ENCODE measurements around the gene VOPP1. TPM values are rescaled to one million over a fixed set of nuclear protein-coding genes. Genes with fewer than 3 reads are reported as not detected.
"Not testable (repeated sequence)": the region's sequence is repeated elsewhere in the genome, so short reads cannot be mapped to it uniquely, and the experiment has no call there.

The VOPP1 gene
- polyA plus RNA-seq, 3 donors from 2014 or later: 54.0 to 119 (median 57.9) TPM

DNA sequence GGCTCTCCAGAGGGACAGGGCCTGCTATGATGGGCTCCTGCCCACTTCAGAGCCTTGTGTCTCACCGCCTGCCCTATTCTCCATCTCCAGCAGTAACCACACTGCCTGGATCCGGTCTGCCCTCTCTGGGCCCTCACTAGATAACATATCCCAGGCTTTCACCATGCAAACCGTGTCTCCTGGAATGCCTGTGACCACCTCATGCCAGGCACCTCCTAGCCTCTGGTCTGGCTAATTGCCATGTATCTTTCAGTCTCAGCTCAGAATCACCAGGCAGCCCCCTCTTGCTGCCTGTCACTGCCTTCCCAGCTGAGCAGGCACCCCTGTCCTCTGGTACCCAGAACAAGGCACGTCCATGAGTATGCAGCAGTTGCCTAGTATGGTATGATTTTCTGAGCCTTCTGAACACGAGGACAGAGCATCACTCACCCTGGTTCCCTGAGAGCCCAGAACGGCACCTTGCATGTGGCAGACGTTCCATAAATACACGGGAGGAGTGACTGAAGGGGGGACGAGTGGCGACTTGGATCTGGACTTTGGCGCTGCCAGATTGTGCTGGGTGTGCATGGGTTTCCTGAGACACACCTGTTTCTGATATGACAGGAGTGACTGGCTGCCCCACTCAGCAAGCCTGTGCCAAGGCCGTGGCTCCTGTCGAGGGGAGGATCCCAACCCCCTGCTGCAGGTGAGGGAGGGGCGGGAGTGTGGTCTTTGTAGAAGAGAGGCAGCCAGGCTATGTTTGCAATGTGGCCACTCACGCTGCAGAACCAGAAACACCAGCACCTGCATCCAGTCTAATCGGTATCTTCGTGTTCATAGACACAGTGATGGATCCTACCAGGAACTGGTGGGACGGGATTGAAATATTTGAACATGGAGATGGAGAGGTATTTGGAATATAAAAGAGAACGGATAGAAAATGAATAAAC is 95.2 kb downstream of the VOPP1 start:
- H3K27me3 Mint-ChIP-seq (ENCODE audit: low read depth in 3 of 3): peaks cover 0 to 7% (median 2%) of the 10 kb centered on the region in 3 donors
- H3K4me1 Mint-ChIP-seq: peaks cover 44 to 70% of the 10 kb centered on the region in 2 donors
- H3K9me3 Mint-ChIP-seq: no peaks in the 10 kb centered on the region
- peaks cover 4 to 12% (median 5%) of the 10 kb centered on the region in 3 donors for H3K36me3 Mint-ChIP-seq
- H3K27ac Mint-ChIP-seq: peak overlapping the region in 3 of 6 donors; percentile 43 to 77 (median 55)
- DNase-seq: no peak
- peak overlapping the region in 2 of 5 donors; percentile 43 to 53 for H3K4me3 Mint-ChIP-seq

DNA sequence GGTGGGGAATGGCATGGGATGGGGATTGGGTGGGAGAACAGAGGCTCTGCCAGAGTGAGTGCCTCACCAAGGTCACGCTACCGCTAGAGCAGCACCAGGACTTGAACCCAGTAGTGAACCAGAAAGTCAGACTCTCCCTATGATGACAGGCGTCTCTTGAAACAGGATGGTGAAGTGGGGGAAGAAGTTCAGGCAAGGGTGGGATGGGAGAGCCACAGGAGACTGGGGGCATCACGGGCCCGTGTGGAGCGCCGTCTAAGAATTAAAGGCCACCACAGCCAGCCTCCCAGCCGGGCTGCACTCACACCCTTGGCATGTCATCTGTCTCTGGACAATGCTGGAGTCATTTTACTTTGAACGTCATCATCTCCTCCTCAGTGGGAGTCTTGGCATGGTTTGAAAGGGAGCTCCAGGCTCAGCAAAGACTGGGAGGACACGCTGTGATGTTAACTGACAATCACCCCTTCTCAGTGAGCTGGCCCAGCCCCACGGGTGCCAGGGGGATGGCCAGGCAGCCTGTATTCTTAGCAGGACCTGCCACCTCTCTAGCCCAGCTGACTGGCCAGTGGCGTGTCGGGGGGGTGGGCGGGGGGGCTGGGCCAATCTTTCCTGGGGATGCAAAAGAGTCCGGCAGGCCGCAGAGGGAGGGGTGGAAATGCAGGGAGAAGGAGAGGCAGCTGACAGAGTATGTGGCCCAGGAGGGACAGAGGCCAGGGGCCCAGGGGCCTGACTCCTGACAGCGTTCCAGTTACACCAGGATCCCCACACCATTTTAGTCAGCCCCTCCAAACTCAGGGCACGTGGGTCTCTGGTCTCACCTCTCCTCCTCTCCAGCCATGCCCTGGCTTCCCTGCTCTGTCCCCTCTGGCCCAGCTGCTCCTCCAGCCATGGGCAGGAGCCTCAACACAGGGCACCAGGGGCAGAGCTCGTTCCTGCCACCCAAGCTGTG is 96.2 kb downstream of the VOPP1 start:
- peak overlapping the region; percentile 50 to 77 (median 66) for H3K4me3 Mint-ChIP-seq
- peak overlapping the region in 4 of 6 donors; percentile 53 to 78 (median 60) for H3K27ac Mint-ChIP-seq
- no peak for DNase-seq
- peaks cover 44 to 65% of the 10 kb centered on the region in 2 donors for H3K4me1 Mint-ChIP-seq
- no peaks in the 10 kb centered on the region for H3K9me3 Mint-ChIP-seq
- peaks cover 0 to 7% (median 0%) of the 10 kb centered on the region in 3 donors for H3K27me3 Mint-ChIP-seq (ENCODE audit: low read depth in 3 of 3)
- H3K36me3 Mint-ChIP-seq: peaks cover 4 to 12% (median 9%) of the 10 kb centered on the region in 3 donors

DNA sequence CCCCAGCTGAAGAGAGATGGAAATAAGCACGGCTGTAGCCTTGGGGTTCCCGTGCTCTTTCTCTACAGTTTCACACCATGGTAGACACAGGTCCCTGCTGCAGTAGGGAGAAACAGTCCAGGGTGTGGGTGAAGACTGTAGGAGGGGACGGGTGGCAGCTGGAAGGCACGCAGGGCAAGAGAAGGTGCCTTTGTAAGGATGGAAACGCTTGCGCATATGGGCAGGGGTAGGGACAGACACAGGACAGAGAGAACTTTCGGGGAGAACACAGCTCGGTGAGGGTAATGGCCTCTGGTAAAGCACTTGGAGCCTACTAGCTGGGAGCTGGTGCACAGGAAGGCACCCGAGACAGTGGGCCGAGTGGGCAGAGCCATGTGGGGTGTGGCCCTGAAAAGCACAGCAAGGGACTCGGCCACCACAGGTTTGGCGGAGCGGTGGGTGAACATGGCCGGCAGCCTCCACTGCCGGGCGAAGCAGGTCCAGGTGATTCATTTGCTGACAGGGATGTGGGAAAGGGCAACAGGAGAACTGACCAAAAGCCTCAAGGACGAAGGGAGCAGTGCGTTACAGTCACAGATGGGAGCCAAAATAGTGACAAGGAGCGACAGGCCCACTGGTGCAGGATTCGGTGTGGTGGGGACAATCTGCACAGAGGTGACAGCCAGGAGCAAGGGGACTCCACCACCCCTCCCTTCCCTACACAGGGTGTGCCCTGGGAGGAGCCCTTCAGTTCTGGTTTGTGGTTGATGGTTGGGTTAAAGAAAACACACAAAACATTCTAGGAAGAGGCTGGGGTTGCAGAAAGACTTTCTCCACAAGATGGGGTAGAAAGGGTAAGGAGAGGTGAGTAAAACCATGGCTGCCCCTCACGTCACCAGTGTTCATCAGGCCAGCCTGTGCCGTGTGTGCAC is 97.1 kb downstream of the VOPP1 start:
- H3K9me3 Mint-ChIP-seq: no peaks in the 10 kb centered on the region
- H3K4me3 Mint-ChIP-seq: peak overlapping the region; percentile 50 to 77 (median 66)
- peaks cover 46 to 62% of the 10 kb centered on the region in 2 donors for H3K4me1 Mint-ChIP-seq
- H3K27me3 Mint-ChIP-seq (ENCODE audit: low read depth in 3 of 3): peaks cover 0 to 5% (median 0%) of the 10 kb centered on the region in 3 donors
- H3K36me3 Mint-ChIP-seq: peaks cover 4 to 13% (median 8%) of the 10 kb centered on the region in 3 donors
- H3K27ac Mint-ChIP-seq: peak overlapping the region in 5 of 6 donors; percentile 54 to 81 (median 78)
- DNase-seq: peak in 1 of 3 donors; percentile 6

DNA sequence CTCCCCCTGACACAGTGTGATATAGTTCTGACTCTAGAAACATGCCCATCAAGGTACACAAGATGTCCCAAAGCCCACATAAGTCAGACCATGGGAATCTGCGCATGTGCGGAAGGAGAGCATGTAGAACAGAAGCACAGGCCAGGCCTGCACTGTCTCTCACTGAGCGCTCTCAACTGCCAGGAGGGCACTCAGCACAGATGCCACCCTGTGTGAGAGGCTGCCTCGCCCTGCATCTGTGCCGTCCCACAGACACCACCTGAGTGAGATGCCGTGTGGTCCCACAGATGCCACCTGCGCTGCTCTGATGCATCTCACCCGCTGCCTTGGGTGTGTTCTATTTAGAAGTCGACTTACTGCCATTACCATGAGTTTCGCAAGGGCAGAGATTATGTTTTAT is 98.4 kb downstream of the VOPP1 start:
- H3K36me3 Mint-ChIP-seq: peaks cover 4 to 14% (median 8%) of the 10 kb centered on the region in 3 donors
- DNase-seq: no peak
- H3K27me3 Mint-ChIP-seq (ENCODE audit: low read depth in 3 of 3): peaks cover 0 to 5% (median 0%) of the 10 kb centered on the region in 3 donors
- no peak overlapping the region for H3K4me3 Mint-ChIP-seq
- peaks cover 57 to 69% of the 10 kb centered on the region in 2 donors for H3K4me1 Mint-ChIP-seq
- no peaks in the 10 kb centered on the region for H3K9me3 Mint-ChIP-seq
- H3K27ac Mint-ChIP-seq: peak overlapping the region in 3 of 6 donors; percentile 21 to 68 (median 23)

DNA sequence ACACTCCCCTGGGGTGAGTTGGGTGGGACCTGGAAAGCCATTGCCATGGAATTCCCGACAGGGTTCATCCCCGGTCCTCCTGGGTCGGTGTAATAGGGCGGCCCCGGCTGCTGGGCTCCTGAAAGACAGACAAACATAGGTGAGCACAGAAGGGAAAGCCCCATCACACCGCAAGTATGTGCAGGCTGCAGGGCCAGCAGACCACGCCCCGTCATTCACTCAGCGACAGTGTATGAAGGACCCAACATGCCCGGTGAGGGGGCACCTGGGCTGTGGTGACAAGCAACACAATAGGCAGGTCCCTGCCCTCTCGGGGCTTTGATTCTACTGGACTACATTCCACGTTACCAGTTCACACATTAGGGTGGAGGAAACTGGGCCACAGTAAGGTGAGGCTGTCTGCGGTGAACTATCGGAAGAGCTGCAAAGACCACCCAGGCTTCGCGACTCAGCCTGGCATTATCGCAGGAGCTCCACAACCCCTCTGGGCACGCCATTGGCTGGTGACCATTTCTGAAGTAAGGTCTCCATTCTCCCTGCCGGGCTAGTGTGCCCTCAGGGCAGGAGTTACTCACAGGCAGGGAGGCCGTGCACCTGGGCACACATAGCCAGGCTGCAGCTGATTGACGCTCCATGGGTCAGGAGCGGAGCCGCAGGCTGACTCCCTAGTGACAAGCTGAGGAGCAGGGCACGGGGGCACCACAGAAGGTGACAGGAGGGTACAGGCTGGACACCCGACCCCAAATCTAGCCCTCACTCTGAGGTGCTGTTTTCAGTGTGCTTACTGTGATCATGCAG is 99.2 kb downstream of the VOPP1 start:
- no peak overlapping the region for H3K4me3 Mint-ChIP-seq
- no peak for DNase-seq
- no peak overlapping the region for H3K27ac Mint-ChIP-seq
- peaks cover 62 to 70% of the 10 kb centered on the region in 2 donors for H3K4me1 Mint-ChIP-seq
- H3K27me3 Mint-ChIP-seq (ENCODE audit: low read depth in 3 of 3): peaks cover 0 to 5% (median 0%) of the 10 kb centered on the region in 3 donors
- peaks cover 4 to 14% (median 8%) of the 10 kb centered on the region in 3 donors for H3K36me3 Mint-ChIP-seq
- H3K9me3 Mint-ChIP-seq: no peaks in the 10 kb centered on the region

DNA sequence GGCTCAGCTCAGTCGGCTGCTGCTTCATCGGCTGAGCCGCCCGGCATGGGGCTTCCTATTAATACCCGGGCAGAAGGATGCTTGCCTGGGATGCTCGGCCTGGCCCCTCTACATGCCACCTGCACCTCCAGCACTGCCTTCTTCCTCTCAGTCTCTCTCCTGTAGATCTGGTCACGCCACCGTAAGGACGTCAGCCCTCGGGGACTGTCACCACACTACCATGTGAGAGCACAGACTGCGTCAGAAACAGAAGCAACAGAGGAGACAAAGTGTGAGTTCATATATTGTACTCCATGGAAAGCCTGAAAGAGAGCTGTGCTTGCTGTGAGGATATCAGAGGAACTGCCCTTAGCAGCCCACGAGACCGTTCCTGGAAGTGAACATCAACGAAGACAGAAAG is 99.9 kb downstream of the VOPP1 start:
- not testable (repeated sequence) for H3K9me3 Mint-ChIP-seq; H3K4me3 Mint-ChIP-seq; H3K27ac Mint-ChIP-seq; H3K27me3 Mint-ChIP-seq (ENCODE audit: low read depth in 3 of 3); DNase-seq
- Mint-ChIP-seq H3K36me3 (peaks cover 4 to 13% (median 9%) of the 10 kb centered on the region in 3 donors), H3K4me1 (peaks cover 55 to 62% of the 10 kb centered on the region in 2 donors)

DNA sequence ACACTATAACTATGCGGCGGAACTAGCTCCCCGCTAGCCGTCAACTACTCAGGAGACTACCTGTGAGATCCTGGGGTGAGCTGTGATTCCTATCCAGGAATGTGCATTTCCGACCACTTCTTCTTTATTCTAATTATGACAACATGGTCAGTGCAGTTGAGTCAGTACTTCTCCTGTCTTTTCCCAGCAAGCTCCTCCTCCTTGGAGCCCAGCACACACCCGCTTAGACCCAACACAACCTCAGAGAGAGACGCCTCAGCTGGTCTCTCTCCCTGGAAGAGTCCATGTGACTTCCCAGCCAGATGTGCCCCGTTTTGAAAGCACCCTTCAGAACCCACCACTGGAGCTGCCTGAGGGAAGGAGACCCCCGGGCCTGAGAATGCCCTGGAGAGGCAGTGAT is 100.7 kb downstream of the VOPP1 start:
- not testable (repeated sequence) for H3K27ac Mint-ChIP-seq; H3K9me3 Mint-ChIP-seq; H3K27me3 Mint-ChIP-seq (ENCODE audit: low read depth in 3 of 3); H3K4me3 Mint-ChIP-seq; DNase-seq
- H3K36me3 Mint-ChIP-seq: peaks cover 5 to 13% (median 6%) of the 10 kb centered on the region in 3 donors
- peaks cover 46 to 54% of the 10 kb centered on the region in 2 donors for H3K4me1 Mint-ChIP-seq

DNA sequence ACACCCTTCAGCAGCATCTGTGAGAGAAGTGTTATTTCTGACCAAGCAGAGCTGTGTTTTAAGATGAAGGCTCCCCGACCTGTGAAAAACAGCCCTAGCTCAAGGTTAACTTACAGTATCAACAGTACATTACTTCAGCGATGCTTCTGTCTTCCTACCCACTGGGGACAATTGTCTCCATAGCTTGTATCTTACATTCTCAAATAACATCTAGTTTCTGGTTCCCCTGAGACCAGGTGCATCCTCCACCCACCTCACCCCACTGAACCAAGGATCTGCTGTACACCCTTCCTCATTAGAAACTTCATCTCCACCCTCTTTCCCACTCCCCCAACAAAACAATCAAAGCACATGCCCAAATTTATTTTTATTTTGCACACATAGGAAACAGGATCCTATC is 102.0 kb downstream of the VOPP1 start:
- H3K4me1 Mint-ChIP-seq: peaks cover 36 to 44% of the 10 kb centered on the region in 2 donors
- H3K36me3 Mint-ChIP-seq: peaks cover 12 to 21% (median 12%) of the 10 kb centered on the region in 3 donors
- peak overlapping the region; percentile 44 to 84 (median 80) for H3K27ac Mint-ChIP-seq
- no peak overlapping the region for H3K4me3 Mint-ChIP-seq
- H3K27me3 Mint-ChIP-seq (ENCODE audit: low read depth in 3 of 3): peaks cover 0 to 3% (median 2%) of the 10 kb centered on the region in 3 donors
- no peaks in the 10 kb centered on the region for H3K9me3 Mint-ChIP-seq
- DNase-seq: no peak

DNA sequence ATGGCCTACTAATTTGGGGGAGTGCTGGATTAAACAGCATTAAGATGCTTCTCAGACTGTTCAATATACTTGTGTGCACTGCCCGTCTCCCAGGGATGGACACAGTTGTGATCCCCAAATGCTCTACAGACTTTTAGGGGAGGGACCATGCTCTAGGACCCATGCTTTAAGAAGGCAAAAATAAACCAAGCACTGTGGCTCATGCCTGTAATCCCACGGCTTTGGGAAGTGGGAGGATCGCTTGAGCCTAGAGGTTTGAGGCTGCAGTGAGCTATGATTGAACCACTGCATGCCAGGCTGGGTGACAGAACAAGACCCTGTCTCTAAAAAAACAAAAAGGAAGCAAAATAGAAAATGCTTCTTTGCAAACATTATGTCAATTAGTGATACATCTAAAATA is 102.6 kb downstream of the VOPP1 start:
- peaks cover 30 to 38% of the 10 kb centered on the region in 2 donors for H3K4me1 Mint-ChIP-seq
- H3K36me3 Mint-ChIP-seq: peaks cover 18 to 27% (median 18%) of the 10 kb centered on the region in 3 donors
- H3K4me3 Mint-ChIP-seq: no peak overlapping the region
- no peak for DNase-seq
- peak overlapping the region in 4 of 6 donors; percentile 35 to 56 (median 56) for H3K27ac Mint-ChIP-seq
- H3K27me3 Mint-ChIP-seq (ENCODE audit: low read depth in 3 of 3): peaks cover 0 to 2% (median 2%) of the 10 kb centered on the region in 3 donors
- no peaks in the 10 kb centered on the region for H3K9me3 Mint-ChIP-seq

DNA sequence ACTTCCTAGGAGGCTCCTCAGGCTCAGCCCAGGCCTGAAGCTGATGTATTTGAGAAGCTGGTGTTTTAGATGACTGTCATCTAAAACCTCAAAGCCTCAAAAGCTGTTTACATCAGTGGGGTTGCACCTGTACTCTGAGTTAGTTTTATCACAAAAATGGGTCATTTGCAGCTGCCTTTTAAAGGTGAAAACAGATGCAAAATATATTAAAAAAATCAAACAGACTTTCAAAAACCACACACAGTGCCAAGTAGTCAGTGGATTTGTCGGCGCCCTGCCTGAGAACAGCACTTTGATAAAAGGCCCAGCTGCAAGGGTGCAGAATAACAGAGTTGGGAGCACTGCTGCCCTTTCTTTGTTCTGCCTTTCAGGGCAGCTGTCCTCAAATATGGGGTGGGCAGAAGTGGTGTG is 103.0 kb downstream of the VOPP1 start:
- peaks cover 0 to 2% (median 2%) of the 10 kb centered on the region in 3 donors for H3K27me3 Mint-ChIP-seq (ENCODE audit: low read depth in 3 of 3)
- peaks cover 26 to 34% of the 10 kb centered on the region in 2 donors for H3K4me1 Mint-ChIP-seq
- H3K4me3 Mint-ChIP-seq: no peak overlapping the region
- H3K27ac Mint-ChIP-seq: peak overlapping the region in 3 of 6 donors; percentile 35 to 56 (median 56)
- DNase-seq: no peak
- H3K36me3 Mint-ChIP-seq: peaks cover 21 to 31% (median 22%) of the 10 kb centered on the region in 3 donors
- H3K9me3 Mint-ChIP-seq: no peaks in the 10 kb centered on the region

DNA sequence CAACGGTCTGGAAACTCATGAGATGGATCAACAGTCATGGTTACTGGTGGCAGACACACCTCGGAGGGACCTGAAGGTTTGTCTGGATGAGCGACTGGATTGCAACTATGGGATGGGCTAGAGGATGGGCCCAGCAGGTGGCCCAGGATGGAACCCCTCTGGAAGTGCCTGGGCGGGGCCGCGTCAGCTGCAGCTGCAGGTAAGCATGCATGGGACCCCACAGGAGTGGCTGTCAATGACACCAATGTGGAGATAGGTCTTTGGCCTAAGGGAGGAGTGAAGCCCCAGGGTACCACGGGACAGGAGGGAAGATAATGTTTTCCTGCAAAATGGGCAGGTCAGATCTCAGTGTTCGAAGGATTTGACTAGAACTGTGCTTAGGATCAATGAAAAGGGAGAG is 103.8 kb downstream of the VOPP1 start:
- Mint-ChIP-seq H3K27me3 (ENCODE audit: low read depth in 3 of 3) (peaks cover 0 to 2% (median 2%) of the 10 kb centered on the region in 3 donors), H3K4me3 (no peak overlapping the region), H3K9me3 (no peaks in the 10 kb centered on the region), H3K4me1 (peaks cover 23 to 28% of the 10 kb centered on the region in 2 donors), H3K36me3 (peaks cover 26 to 39% (median 26%) of the 10 kb centered on the region in 3 donors), H3K27ac (peak overlapping the region in 5 of 6 donors; percentile 33 to 80 (median 48))
- no peak for DNase-seq
